ENCODE measurements around the gene TEKTIP1.

GRCh38 chr19:3524078-3524842 lies 14.7 kb upstream of the TEKTIP1 start:
- TF ChIP-seq CTCF (IDR thresholded peaks at IDR 0.05) (no peak), POLR2AphosphoS5 (IDR thresholded peaks at IDR 0.05) (no peak), POLR2A (IDR thresholded peaks at IDR 0.05) (no peak), EP300 (IDR thresholded peaks at IDR 0.05) (no peak)

All from upper lobe of left lung (tissue), 4 donors.